Measurements from ENCODE around the gene NRF1.

The NRF1 gene

GRCh38 chr7:129688503-129689222 is 77.1 kb downstream of the NRF1 start:
- no peak for DNase-seq

GRCh38 chr7:129689995-129690581 is 78.6 kb downstream of the NRF1 start:
- no peak for DNase-seq

GRCh38 chr7:129690701-129691100 is 79.2 kb downstream of the NRF1 start:
- DNase-seq, result no peak

GRCh38 chr7:129698516-129699418 is 87.2 kb downstream of the NRF1 start:
- DNase-seq, result no peak

GRCh38 chr7:129702316-129702715 is 90.8 kb downstream of the NRF1 start:
- DNase-seq, result no peak

GRCh38 chr7:129702761-129703338 is 91.3 kb downstream of the NRF1 start:
- DNase-seq, result no peak

- DNase-seq, result no peak
These were observed 92.2 kb downstream of the NRF1 start for GRCh38 chr7:129703751-129704150.

GRCh38 chr7:129707910-129708499 is 96.5 kb downstream of the NRF1 start:
- DNase-seq, result no peak

GRCh38 chr7:129713544-129713943 is 102.0 kb downstream of the NRF1 start:
- DNase-seq, result no peak

- DNase-seq, result no peak
These were observed 103.1 kb downstream of the NRF1 start for GRCh38 chr7:129714514-129715063.

- DNase-seq, result no peak
These were observed 108.6 kb downstream of the NRF1 start for GRCh38 chr7:129719980-129720732.

- no peak for DNase-seq
These were observed 109.5 kb downstream of the NRF1 start for GRCh38 chr7:129721068-129721467.

GRCh38 chr7:129723679-129724078 is 112.2 kb downstream of the NRF1 start:
- no peak for DNase-seq

GRCh38 chr7:129724796-129725195 is 113.3 kb downstream of the NRF1 start:
- DNase-seq, result no peak

- no peak for DNase-seq
These were observed 117.5 kb downstream of the NRF1 start for GRCh38 chr7:129728875-129729467.

GRCh38 chr7:129729511-129729910 is 118.0 kb downstream of the NRF1 start:
- no peak for DNase-seq

- no peak for DNase-seq
These were observed 118.6 kb downstream of the NRF1 start for GRCh38 chr7:129730159-129730558.

GRCh38 chr7:129734400-129734799 is 122.9 kb downstream of the NRF1 start:
- no peak for DNase-seq

GRCh38 chr7:129739427-129739826 is 127.9 kb downstream of the NRF1 start:
- DNase-seq, result no peak

GRCh38 chr7:129740574-129741410 is 129.3 kb downstream of the NRF1 start:
- no peak for DNase-seq
